Upper lobe of right lung (tissue), 1 donor: ENCODE measurements around the gene TCF7L1. TPM values are rescaled to one million over a fixed set of nuclear protein-coding genes. Genes with fewer than 3 reads are reported as not detected.
"Not testable (repeated sequence)": the region's sequence is repeated elsewhere in the genome, so short reads cannot be mapped to it uniquely, and the experiment has no call there.

ENCODE experiments used
- ATAC-seq: fragments of 200-7000 bp; cut with Tn5 transposase; one replicate; pipeline ENCODE4 v1.9.1; 2020; ENCODE audit warnings: mild to moderate bottlenecking, moderate library complexity
- DNase-seq: peaks from one replicate; pipeline ENCODE4 v3.0.0-alpha.2; 2020
- H3K27ac ChIP-seq: fragments of 200-600 bp; one replicate; pipeline ENCODE4 v1.8.0; 2022
- H3K27me3 ChIP-seq: fragments of 200-600 bp; one replicate; pipeline ENCODE4 v1.8.0; 2022; ENCODE audit warnings: mild to moderate bottlenecking
- H3K36me3 ChIP-seq: fragments of 200-600 bp; one replicate; pipeline ENCODE4 v1.8.0; 2022
- H3K4me1 ChIP-seq: fragments of 200-600 bp; one replicate; pipeline ENCODE4 v1.8.0; 2022
- H3K4me3 ChIP-seq: fragments of 200-600 bp; one replicate; pipeline ENCODE4 v1.8.0; 2022; ENCODE audit warnings: mild to moderate bottlenecking
- H3K9me3 ChIP-seq: fragments of 200-600 bp; one replicate; pipeline ENCODE4 v1.8.0; 2022
- intact Hi-C: fragments of 100-400 bp; cut with DNase I; formaldehyde crosslinking; loops from one replicate; pipeline ENCODE4 v1.11.0; 2022
- total RNA-seq: library from RNA; stranded (reverse); fragmentation: NEBNext Ultra II Directional; extraction: Animal tissue kit (Norgen Biotek cat#: 25700); gene quantifications from one replicate; pipeline ENCODE4 v1.2.1, GENCODE V29; 2021
- TF ChIP-seq, protein P1 (sequence below): fragments of 200-600 bp; IDR thresholded peaks from one replicate; pipeline ENCODE4 v1.8.0; 2022; ENCODE audit warnings: antibody characterized with exemption
- donor health status: DM: no; HTN: yes; CAD: no; lungs with severe emphysema.

The TCF7L1 gene
- total RNA-seq, 1 donor from 2014 or later: 21.1 TPM

DNA sequence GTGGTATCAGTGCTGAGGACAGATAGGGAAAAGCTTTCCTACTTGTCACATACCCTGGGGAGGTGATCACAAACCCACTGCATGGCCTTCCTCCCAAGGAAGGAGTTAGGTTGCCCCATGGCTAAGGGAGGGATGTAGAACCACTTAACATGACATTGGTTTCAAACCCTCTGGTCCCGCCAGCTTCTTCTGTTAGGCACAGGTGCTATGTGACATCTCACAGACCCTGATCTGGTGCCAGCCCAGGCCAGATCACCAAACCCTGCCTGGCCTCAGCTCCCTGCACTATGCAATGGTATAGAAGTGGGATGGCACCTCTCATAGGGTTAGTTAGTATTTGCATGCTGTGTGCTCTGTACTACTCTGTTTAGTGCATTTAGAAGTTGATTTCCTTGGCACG lies 58.0 kb downstream of the TCF7L1 start:
- no peak for DNase-seq
- no peak for ATAC-seq
- TF ChIP-seq, protein P1, sequence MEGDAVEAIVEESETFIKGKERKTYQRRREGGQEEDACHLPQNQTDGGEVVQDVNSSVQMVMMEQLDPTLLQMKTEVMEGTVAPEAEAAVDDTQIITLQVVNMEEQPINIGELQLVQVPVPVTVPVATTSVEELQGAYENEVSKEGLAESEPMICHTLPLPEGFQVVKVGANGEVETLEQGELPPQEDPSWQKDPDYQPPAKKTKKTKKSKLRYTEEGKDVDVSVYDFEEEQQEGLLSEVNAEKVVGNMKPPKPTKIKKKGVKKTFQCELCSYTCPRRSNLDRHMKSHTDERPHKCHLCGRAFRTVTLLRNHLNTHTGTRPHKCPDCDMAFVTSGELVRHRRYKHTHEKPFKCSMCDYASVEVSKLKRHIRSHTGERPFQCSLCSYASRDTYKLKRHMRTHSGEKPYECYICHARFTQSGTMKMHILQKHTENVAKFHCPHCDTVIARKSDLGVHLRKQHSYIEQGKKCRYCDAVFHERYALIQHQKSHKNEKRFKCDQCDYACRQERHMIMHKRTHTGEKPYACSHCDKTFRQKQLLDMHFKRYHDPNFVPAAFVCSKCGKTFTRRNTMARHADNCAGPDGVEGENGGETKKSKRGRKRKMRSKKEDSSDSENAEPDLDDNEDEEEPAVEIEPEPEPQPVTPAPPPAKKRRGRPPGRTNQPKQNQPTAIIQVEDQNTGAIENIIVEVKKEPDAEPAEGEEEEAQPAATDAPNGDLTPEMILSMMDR: no peak
- Histone ChIP-seq H3K27me3 (no peaks in the 10 kb centered on the region), H3K9me3 (no peaks in the 10 kb centered on the region), H3K36me3 (no peaks in the 10 kb centered on the region), H3K4me1 (peaks cover 10% of the 10 kb centered on the region), H3K27ac (no peak overlapping the region), H3K4me3 (no peak overlapping the region)
- intact Hi-C loops: no loop called here

DNA sequence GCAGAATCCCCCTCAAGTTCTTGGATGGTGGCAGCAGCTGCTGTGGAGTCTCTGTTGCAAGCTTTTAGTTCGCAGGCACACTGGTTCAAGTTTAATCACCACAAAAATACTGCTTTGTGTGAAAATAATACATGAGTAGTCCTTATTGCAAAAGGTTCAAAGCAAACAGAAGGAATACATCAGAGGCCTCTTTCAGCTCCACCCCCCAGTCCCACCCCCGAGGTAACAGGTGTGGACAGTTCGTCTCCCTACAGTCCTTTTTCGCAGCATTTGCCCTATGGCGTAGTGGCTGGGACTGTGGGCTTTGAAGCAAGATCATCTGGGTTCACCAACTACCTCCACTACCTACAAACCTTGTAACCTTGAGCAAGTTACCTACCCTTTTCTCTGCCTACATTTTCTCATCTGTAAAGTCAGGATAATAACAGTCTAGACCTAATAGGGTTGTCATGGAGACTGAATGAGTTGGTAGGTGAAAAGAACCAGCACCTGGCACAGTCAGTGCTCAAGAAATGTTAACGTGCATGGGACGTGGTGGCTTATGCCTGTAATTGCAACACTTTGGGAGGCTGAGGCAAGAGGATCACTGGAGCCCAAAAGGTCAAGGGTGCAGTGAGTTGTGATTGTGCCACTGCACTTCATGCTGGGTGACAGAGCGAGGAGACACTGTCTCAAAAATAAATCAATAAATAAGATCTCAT lies 61.7 kb downstream of the TCF7L1 start:
- intact Hi-C loops: no loop called here
- H3K9me3 ChIP-seq: no peaks in the 10 kb centered on the region
- TF ChIP-seq, protein P1: no peak
- no peak for DNase-seq
- no peak overlapping the region for H3K27ac ChIP-seq
- no peaks in the 10 kb centered on the region for H3K27me3 ChIP-seq
- no peaks in the 10 kb centered on the region for H3K4me1 ChIP-seq
- ATAC-seq: no peak
- H3K36me3 ChIP-seq: no peaks in the 10 kb centered on the region
- H3K4me3 ChIP-seq: no peak overlapping the region

DNA sequence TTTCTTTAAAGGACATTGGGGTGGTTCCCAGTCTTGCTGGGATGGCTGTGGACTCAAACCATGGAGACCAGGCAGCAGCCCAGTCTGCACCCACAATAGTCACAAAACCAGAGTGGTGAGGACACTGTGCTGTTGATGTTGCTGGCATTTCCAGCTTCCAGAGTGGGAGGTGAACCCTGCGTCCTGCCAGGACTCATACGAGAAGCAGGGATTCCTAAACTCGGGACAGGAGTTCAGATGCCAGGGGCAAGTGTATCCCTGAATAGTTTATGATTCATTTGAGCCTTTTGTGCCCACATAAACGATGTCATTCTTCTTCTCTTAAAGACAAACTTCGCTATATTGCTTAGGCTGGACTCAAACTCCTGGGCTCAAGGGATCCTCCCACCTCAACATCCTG lies 62.8 kb downstream of the TCF7L1 start:
- DNase-seq (no peak), ATAC-seq (no peak)
- Histone ChIP-seq H3K36me3 (no peaks in the 10 kb centered on the region), H3K27me3 (no peaks in the 10 kb centered on the region), H3K27ac (no peak overlapping the region), H3K4me3 (no peak overlapping the region), H3K9me3 (no peaks in the 10 kb centered on the region), H3K4me1 (no peaks in the 10 kb centered on the region)
- TF ChIP-seq, protein P1: no peak
- intact Hi-C loops: no loop called here

DNA sequence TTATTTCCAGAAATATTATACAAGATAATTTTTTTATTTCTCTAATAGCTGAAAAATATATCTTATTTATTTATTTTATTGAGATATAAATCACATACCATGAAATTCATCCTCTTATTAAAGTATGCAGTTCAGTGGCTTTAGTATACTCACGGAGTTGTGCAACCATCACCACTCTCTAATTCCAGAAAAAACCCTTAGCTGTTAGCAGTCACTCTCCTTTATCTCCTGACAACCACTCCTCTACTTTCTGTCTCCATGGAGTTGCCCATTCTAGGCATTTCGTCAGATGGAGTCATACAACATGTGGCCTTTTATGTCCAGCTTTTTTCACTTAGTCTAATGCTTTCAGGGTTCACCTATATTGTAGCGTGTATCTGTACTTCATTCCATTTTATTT lies 66.5 kb downstream of the TCF7L1 start:
- Histone ChIP-seq H3K27ac (no peak overlapping the region), H3K9me3 (no peaks in the 10 kb centered on the region), H3K4me1 (no peaks in the 10 kb centered on the region), H3K36me3 (no peaks in the 10 kb centered on the region), H3K4me3 (no peak overlapping the region), H3K27me3 (no peaks in the 10 kb centered on the region)
- ATAC-seq: no peak
- intact Hi-C loops: no loop called here
- TF ChIP-seq, protein P1: no peak
- DNase-seq: no peak

DNA sequence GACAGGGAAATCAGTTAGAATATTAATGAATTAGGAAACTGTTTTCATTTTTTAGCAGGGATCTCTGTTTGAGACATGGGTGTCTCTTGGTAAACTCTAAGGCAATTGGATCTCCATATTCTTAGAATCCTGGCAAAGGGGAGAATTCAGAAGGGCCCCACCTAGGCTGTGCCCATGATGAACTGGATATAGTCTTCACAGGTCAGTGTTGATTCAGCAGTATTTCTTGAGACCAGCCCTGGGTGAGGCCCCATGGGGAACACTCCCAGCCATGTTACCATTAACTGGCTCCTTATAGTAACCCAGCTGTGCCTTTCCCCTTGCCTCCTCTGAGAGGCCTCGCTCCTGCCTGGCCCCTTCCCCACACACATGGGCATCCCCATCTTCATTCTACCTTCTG lies 76.7 kb downstream of the TCF7L1 start:
- Histone ChIP-seq H3K27me3 (no peaks in the 10 kb centered on the region), H3K36me3 (no peaks in the 10 kb centered on the region), H3K9me3 (no peaks in the 10 kb centered on the region), H3K27ac (no peak overlapping the region), H3K4me3 (no peak overlapping the region), H3K4me1 (no peaks in the 10 kb centered on the region)
- DNase-seq (no peak), ATAC-seq (no peak)
- TF ChIP-seq, protein P1: no peak
- intact Hi-C loops: no loop called here

DNA sequence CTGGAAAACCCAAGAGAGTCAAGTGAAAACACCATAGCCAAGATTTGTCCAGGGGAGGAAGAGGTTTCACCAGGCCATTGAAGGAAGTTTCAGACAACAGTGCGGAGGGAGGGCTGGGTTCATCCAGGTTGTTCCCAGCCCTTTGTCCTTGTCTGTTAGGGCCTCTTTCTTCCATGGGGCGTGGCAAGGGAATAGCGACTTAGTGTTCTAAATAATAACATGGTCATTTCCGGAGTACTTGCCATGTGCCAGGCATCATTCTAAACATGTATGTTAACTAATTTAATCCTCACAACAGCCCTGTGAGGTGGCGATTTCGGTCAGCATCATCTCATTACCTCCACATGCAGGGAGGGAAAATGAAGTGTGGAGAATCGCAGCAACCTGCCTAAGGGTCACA lies 77.3 kb downstream of the TCF7L1 start:
- Histone ChIP-seq H3K36me3 (no peaks in the 10 kb centered on the region), H3K4me1 (no peaks in the 10 kb centered on the region), H3K4me3 (no peak overlapping the region), H3K9me3 (no peaks in the 10 kb centered on the region), H3K27ac (no peak overlapping the region), H3K27me3 (no peaks in the 10 kb centered on the region)
- intact Hi-C loops: no loop called here
- TF ChIP-seq, protein P1: no peak
- no peak for ATAC-seq
- DNase-seq: no peak

DNA sequence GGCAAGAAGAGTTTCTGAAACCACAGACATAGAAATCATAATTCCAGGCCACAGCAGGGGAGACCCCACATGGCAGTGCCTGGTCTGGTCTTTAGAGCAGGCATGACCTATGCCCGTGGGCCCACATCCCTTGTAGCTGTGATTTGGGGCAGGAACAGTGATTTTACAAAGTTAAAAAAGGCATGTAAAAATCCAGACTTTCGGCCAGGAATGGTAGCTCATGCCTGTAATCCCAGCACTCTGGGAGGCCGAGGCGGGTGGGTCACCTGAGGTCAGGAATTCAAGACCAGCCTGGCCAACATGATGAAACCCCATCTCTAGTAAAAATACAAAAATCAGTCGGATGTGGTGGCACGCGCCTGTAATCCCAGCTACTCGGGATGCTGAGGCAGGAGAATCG lies 78.4 kb downstream of the TCF7L1 start:
- ATAC-seq, H3K4me3 ChIP-seq, DNase-seq, H3K27me3 ChIP-seq, H3K27ac ChIP-seq, H3K9me3 ChIP-seq, H3K36me3 ChIP-seq, H3K4me1 ChIP-seq, intact Hi-C loops: not testable (repeated sequence)
